ENCODE data around the gene PRICKLE2.

DNA sequence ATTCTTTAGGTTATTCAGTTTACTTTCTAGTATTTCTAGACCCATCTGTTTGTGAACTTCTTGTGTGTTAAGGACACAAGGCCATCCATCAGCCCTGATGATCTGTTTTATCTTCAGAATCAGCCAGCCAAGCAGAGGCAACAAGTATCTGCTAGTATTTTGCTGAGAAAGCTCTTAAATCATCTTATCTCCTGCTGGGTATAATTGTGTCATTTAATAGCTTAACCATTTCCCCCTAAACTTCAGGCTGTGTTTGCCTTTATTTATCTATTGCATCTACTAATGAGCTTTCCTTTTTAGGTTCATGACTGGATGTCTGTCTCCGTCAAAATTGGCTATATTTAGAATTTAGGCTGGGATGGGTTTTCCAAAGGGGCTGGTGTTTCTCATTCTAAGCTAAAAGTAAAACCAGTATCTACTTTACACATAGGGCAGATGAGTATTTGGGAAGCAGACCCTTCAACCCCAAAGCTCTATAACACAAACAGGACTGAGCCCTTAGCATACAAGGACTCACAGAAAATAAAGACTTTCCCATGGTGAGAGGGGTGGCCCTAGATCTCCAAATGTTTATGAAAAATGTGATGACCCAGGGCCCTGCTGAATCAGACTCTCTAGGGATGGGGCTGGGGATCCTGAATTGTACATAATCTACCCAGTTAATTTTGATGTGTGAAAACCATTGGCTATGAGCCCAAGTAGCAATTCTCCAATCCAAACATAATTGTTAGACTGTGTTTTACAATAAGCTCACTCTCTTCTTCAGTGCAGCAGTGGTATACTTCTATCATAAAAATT is 136.7 kb downstream of the PRICKLE2 start:
- TF ChIP-seq, protein P1, sequence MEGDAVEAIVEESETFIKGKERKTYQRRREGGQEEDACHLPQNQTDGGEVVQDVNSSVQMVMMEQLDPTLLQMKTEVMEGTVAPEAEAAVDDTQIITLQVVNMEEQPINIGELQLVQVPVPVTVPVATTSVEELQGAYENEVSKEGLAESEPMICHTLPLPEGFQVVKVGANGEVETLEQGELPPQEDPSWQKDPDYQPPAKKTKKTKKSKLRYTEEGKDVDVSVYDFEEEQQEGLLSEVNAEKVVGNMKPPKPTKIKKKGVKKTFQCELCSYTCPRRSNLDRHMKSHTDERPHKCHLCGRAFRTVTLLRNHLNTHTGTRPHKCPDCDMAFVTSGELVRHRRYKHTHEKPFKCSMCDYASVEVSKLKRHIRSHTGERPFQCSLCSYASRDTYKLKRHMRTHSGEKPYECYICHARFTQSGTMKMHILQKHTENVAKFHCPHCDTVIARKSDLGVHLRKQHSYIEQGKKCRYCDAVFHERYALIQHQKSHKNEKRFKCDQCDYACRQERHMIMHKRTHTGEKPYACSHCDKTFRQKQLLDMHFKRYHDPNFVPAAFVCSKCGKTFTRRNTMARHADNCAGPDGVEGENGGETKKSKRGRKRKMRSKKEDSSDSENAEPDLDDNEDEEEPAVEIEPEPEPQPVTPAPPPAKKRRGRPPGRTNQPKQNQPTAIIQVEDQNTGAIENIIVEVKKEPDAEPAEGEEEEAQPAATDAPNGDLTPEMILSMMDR (IDR thresholded peaks at IDR 0.05), result no peak
- TF ChIP-seq POLR2A (IDR thresholded peaks at IDR 0.05), result no peak
